ENCODE results near the gene NRL.

Gene NRL

GRCh38 chr14:24065408-24065807, 49.3 kb downstream of the NRL start:
- DNase-seq: no peak

- DNase-seq: no peak
Measured at GRCh38 chr14:24064856-24065255, 49.9 kb downstream of the NRL start.

- DNase-seq: no peak
Measured at GRCh38 chr14:24064091-24064795, 50.5 kb downstream of the NRL start.

DNA sequence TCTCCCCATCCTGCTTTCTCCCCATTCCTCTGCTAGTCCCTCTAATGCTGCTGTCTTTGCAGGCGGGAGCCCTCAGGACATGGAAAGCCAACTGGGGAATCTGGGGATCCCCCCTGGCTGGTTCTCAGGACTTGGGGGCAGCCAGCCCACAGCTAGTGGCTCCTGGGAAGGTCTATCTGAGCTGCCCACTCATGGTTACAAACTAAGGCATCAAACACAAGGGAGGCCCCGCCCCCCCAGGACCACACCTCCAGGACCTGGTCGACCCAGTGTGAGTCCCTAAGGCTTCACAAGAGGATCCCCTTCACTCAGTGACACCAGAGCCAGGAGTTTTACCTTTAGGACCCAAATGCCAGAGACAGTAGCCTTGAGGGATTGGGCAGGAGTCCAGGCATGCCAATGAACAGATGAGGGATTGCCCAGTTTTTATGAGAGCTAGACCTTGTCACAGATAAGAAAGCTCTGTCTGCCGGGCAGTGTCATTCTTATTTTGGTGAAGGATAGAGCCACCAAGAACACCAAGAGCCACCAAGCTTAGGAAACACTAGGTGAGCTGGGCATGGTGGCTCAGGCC, 51.4 kb downstream of the NRL start:
- no peak for DNase-seq

DNA sequence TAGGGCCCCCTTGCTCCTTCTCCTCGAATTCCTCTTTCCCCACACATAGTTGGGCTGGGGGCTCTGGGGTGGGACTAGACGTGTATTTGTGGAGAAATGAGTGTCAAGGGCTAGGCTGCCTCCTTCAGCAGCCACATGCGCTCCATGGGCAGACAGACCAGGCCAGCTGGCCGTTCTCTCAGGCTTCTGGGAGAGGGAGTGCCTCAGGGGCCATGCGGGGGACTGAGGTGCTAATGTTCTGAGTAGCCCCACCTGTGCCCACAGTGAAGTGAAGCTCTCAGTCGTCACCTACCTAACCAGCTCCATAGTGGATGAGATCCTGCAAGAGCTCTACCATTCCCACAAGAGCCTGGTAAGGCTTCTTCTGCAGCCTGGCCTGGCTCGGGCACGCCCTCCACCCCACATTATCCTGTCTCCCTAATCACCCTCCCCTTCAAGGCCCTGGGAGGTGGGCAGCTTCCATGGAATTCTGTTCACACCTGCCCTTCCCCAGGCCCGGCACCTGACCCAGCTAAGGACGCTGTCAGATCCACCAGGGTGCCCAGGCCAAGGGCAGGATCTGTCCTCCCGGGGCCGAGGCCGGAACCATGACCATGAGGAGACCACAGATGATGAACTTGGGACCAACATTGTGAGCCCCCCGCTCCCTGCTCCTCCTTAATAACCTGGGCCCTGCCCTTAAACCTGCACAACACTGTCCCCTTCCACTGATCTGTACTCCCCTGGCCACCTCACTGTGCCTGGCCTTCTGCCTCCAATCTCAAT, 52.4 kb downstream of the NRL start:
- no peak for DNase-seq

DNA sequence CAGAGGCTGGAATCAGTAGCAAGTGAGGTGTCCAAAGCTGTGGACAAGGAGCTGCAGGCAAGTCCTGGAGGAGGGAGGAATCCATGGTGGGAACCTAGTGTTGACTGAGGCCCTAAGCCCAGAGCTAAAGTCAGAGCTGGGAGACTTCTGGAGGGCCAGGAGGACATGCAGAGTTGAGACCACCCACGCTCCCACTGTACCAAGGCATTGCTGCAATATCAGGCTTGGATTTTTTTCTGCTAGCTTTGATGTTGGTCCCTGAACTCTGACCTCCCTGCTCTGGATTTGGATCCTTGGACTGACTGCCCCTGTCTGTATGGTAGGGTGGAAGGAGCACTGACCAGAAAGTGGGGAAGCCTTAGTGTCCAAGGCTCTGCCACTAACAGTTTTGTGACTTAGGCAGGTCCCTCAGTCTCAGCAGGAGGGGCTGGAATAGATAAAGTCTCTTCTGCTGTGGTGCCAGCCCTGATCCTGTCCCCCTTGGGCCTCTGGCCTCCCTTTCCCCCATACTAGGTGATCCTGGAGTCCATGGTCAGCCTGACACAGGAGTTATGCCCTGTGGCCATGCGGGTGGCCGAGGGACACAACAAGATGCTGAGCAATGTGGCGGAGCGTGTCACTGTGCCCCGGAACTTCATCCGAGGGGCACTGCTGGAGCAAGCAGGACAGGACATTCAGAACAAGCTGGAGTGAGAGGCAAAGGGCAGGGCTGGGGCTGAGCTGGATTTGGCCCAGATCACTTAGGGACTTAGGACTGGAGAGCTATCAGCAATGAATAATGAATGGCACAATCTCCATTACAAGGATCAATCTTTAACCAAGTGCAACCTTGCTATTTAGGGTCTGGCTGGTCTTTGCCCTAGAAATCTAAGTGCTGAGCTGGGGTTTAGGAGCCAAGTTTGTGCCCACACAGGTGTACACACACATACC, 53.5 kb downstream of the NRL start:
- no peak for DNase-seq

- DNase-seq: no peak
Measured at GRCh38 chr14:24060443-24060842, 54.3 kb downstream of the NRL start.

DNA sequence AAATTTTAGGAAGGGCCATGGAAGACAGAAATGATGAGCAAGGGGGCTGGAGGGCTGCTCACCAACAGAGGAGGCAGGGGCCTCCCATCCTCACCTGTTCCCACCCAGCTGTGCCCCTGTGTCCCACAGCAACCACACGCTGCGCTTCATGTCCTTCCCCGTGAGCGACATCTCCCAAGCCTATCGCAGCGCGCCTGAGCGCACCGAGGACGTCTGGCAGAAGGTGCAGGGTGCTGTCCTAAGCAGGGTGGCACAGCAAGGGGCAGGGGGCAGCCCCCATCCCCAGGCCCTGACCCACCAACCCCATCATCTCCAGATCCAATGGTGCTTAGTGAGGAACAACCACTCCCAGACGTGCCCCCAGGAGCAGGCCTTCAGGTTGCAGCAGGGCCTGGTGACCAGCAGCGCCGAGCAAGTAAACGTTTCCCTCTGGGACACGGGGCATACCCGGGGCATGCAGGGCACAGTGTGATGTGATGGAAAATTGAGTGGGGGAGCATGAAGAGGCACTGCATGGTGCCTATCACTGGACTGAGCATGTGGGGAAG, 54.8 kb downstream of the NRL start:
- no peak for DNase-seq

- DNase-seq: no peak
Measured at GRCh38 chr14:24058951-24059475, 55.7 kb downstream of the NRL start.

- DNase-seq: peak; percentile 66
Measured at GRCh38 chr14:24058260-24058950, 56.3 kb downstream of the NRL start.

GRCh38 chr14:24057867-24058259, 56.9 kb downstream of the NRL start:
- DNase-seq: no peak

DNA sequence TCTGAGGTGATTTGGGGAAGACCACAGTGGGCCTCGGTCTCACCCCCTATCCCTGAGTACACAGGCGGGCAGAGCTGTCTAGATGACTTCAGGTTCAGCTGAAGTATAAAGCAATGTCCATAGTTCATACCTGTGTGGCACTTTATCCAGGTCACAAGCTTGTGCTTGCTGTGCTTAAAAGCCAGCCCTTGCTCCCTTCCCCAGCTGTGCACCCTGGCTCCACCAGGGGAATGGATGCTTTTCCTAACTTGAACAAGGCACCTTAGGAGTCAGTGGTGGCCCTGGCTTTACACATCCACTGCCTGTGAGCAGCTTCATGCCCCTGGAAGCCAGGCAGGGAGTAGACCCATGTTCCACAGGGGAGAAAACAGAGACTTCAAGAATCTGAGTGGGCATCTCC, 57.5 kb downstream of the NRL start:
- no peak for DNase-seq

DNA sequence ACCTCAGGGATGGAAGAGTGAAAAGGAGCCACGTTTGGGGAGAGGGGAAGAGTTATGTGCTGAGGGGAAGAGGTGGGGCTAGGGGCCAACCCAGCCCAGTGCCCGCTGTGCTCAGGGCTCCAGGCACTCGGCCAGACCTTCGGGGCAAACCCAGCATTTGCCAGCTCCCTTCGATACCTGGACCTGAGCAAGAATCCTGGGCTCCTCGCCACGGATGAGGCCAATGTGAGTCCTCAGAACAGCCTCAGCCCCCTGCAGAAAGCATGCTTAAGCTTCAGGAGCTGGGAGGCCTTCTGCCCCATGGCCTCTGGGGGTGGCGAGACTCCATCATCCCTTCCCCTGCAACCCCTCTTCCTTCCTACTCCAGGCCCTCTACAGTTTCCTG, 58.0 kb downstream of the NRL start:
- DNase-seq: no peak

- DNase-seq: no peak
Measured at GRCh38 chr14:24055971-24056799, 58.6 kb downstream of the NRL start.

DNA sequence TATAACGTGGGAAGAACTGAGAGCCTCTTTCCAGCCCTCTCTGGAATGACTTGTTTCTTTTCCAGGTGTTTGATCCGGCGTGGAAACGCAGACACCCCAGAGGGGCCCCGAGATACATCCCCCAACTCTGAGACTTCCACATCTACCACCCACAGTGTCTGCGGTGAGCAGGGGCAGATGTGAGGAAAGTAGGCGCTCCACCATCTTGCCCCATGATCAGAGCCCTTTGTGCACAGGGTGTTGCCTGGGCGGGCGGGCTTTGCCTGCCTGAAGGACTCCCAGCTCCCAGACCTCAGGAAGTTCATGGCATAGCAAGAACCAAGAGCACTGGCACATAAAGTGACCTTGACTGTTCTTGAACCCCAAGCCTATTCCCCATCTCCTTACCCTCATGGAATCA, 60.1 kb downstream of the NRL start:
- no peak for DNase-seq

- no peak for DNase-seq
Measured at GRCh38 chr14:24054324-24054641, 60.5 kb downstream of the NRL start.

DNA sequence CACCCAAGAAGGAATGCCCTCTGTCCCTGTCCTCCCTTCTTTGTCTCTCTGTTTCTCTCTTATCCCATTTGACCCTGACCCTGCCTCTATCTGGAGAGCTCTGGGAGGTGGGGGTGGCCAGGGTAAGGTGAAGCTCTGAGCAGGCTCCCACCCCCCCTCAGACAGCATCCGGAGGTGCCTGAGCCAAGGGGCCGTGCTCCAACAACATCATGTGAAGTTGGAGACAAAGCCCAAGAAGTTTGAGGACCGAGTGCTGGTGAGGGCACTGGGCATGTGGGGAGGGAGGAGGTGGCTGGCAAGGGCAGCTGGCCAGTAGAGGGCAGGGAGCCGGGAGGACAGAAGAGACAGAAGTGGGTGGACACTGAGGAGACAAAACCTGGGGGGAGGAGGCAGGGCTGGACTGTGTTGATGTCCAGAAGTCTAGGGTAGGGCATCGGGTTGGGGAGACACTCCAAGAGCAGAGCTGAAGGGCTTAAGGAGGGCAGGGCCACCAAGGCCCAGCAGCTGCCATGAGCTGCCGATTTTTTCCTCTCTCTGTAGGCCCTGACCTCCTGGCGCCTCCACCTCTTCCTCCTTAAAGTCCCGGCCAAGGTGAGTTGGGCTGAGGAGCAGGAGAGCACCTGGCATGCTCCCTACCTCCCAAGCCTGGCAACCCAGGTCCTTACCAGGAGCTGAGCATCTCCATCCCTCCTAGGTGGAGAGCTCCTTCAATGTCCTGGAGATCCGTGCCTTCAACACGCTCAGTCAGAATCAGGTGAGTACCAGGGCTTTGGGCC, 61.0 kb downstream of the NRL start:
- DNase-seq: no peak

DNA sequence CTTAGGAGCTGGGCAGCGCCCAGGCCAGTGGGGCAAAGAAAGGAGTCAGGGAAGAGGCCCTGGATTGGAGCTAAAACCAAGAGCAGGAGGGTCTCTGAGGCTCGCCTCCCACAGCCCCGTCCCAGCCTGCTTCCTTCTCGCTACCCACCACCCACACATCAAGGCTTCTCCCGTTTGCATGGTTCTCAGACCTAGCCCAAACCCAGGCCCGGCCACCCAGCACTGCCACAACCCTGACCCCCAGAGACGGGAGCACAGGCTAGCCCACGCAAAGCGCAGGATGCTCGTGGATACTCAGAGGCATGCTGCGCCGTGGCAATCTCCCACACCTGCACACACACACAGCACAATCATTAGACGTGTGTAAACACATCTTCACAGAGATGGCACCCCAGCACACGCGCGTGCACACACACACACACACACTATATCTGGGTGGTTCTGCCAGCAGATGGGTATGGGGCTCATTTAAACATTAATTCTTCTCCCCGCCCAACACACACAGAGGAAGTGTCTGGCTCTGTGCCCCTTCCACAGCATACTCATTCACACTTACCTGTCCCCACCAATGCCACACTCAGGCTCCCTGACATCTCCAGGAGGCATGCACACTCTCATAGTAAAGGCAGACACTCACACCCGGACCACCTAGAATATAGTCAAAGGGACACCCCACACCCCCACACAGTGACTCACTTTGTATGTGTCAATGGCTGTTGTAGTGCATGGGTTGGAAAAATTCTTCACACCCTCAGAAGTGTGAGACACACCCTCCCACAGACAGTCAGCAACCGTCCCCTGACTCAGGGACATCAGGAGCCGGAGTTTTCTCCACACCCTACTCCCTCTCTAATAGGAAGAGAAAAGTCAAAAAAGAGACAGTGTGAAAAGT, 61.8 kb downstream of the NRL start:
- no peak for DNase-seq

All from fibroblast of skin of back (primary cell).